Activated naive CD4-positive, alpha-beta T cell treated with anti-CD3 and anti-CD28 coated beads for 36 hours (primary cell): ENCODE results near the gene THEMIS. TPM values are rescaled to one million over a fixed set of nuclear protein-coding genes. Genes with fewer than 3 reads are reported as not detected.
"Not testable (repeated sequence)": the region's sequence is repeated elsewhere in the genome, so short reads cannot be mapped to it uniquely, and the experiment has no call there.

ENCODE experiments used
- CTCF ChIA-PET: fragments of 350-600 bp; sonication (Branson Sonifier 250); formaldehyde crosslinking; loops from one replicate; lab custom pipeline; 2021; ENCODE audit warnings: antibody characterized with exemption; lab: Charles Lee
- DNase-seq: peaks from one replicate; pipeline ENCODE4 v3.0.0-alpha.2; 2020
- H3K27ac Mint-ChIP-seq: one replicate; pipeline ENCODE4 v1.8.0; 2021; ENCODE audit warnings: mild to moderate bottlenecking, mixed read lengths
- H3K27me3 Mint-ChIP-seq: one replicate; pipeline ENCODE4 v1.8.0; 2021; ENCODE audit warnings: low read depth, mixed read lengths
- H3K36me3 Mint-ChIP-seq: one replicate; pipeline ENCODE4 v1.8.0; 2021; ENCODE audit warnings: low read depth, mixed read lengths
- H3K4me1 Mint-ChIP-seq: one replicate; pipeline ENCODE4 v1.8.0; 2021; ENCODE audit warnings: low read depth, mixed read lengths
- H3K4me3 Mint-ChIP-seq: one replicate; pipeline ENCODE4 v1.8.0; 2021; ENCODE audit warnings: mild to moderate bottlenecking, moderate library complexity, mixed read lengths
- H3K9me3 Mint-ChIP-seq: one replicate; pipeline ENCODE4 v1.8.0; 2021; ENCODE audit warnings: mixed read lengths
- intact Hi-C: fragments of 100-400 bp; cut with micrococcal nuclease; formaldehyde crosslinking; loops from one replicate; pipeline ENCODE4 v1.15.1; 2023
- total RNA-seq, 2 experiments: library from RNA; stranded (reverse); gene quantifications; one replicate each; pipeline ENCODE4 v1.2.3, GENCODE V29; 2021

Gene THEMIS
- total RNA-seq, 2 experiments from 2014 or later = 7.0 to 7.4 TPM

DNA sequence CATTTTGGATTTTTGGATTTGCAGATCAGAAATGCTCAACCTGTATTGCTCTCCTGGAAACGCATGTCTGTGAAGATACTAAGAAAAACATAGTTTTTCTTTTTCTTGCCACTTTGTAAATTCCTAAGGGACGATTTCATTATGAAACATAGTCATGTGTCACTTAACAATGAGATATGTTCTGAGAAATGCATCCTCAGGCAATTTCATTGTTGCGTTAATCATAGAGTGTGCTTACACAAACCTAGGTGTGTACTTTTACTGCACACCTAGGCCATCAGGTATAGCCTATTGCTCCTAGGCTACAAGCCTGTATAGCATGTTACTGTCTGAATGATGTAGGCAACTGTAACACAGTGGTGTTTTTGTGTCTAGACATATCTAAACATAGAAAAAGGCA lies 13.4 kb upstream of the THEMIS start:
- H3K27ac Mint-ChIP-seq = no peak overlapping the region
- H3K27me3 Mint-ChIP-seq = no peaks in the 10 kb centered on the region
- CTCF ChIA-PET = no interaction called here
- intact Hi-C loops = no loop called here
- no peak for DNase-seq
- H3K4me1 Mint-ChIP-seq = peaks cover 48% of the 10 kb centered on the region
- H3K36me3 Mint-ChIP-seq = peaks cover 21% of the 10 kb centered on the region
- H3K9me3 Mint-ChIP-seq = peaks cover 16% of the 10 kb centered on the region
- no peak overlapping the region for H3K4me3 Mint-ChIP-seq

DNA sequence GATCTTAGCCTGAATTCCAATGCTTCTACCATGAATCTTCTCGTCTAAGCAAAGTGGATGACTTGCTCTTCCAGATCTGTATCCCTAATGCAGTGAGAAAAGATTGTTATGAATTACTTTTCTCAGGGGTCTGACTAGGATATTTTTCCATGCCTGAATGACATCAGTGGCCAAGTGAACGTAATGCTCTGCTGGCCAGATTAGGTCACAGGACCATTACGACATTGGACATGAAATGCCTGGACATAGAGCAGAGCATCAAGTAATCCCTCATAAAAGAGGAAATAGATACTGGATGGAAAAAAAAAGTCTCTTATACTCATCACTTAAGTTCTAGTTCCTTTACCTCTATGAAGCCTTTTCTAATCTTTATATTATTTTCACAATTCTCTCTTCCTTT lies 12.1 kb upstream of the THEMIS start:
- H3K36me3 Mint-ChIP-seq = peaks cover 22% of the 10 kb centered on the region
- no peak for DNase-seq
- peaks cover 45% of the 10 kb centered on the region for H3K4me1 Mint-ChIP-seq
- H3K9me3 Mint-ChIP-seq = peaks cover 20% of the 10 kb centered on the region
- no peaks in the 10 kb centered on the region for H3K27me3 Mint-ChIP-seq
- no peak overlapping the region for H3K4me3 Mint-ChIP-seq
- intact Hi-C loops = no loop called here
- CTCF ChIA-PET = no interaction called here
- H3K27ac Mint-ChIP-seq = no peak overlapping the region

DNA sequence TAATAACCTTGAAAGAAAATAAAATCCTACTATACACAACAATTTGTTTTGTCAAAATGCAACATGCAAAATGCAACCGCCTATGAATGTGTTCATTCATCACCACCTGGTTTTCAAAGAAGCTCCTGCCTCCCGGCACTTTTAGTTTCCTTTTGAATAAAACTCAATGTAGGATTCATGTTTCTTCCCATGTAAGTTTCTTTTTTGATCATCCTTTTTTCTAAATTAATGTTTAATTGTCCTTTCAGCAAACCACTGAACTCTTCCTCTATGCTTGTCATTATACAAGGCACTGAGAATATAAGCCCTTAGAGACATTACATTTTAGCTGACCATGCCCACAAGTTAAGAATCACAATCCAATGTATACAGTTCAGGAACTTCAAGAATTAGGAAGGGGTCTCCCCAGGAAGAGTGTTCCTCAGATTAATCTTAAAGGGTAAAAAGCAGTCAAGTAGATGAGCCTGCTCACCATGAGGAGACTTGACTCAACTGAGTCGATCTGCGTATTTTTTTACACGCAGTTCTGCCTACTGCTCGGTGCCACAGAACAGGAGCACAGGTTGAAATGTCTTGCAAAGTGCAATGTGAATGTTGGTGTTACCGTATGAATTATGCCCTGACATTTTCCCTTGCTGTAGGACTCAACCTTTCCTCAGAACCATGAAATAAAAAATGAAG lies 7.2 kb upstream of the THEMIS start:
- intact Hi-C loops = loop anchor here (1.0 to 10.0 kb wide), 8 partner anchors 10 to 1837 kb away; no protein-coding TSS in a partner anchor
- peaks cover 42% of the 10 kb centered on the region for H3K4me1 Mint-ChIP-seq
- H3K36me3 Mint-ChIP-seq = peaks cover 22% of the 10 kb centered on the region
- H3K27me3 Mint-ChIP-seq = no peaks in the 10 kb centered on the region
- CTCF ChIA-PET = interaction anchor here (0.5 to 3.7 kb wide), 3 partner anchors 8 to 52 kb away, joined by 5 to 19 read pairs (median 5); no protein-coding TSS in a partner anchor
- peak; percentile 60 for DNase-seq
- H3K27ac Mint-ChIP-seq = peak overlapping the region; percentile 77
- peaks cover 23% of the 10 kb centered on the region for H3K9me3 Mint-ChIP-seq
- peak overlapping the region; percentile 51 for H3K4me3 Mint-ChIP-seq

DNA sequence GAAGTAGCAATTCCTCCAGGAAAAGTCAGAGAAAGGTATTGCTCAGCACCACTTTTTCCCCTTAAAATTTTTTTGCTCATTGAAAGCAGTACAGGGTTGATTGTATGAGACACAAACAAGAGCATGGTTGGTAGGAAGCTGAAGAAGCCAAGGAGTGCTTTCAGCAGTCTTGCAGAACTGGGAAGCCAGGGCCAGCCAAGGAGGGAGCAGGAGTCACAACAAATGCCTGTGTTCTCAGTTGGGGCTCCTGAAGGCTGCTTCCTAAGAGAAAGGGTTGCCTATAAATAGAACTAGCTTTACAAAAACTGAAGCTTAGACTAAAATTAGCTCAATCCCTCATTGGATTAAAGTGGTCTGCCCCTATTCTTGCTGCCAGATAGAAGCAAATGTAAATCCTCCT lies 3.3 kb upstream of the THEMIS start:
- Mint-ChIP-seq H3K9me3 (peaks cover 7% of the 10 kb centered on the region), H3K4me3 (no peak overlapping the region), H3K27ac (no peak overlapping the region), H3K36me3 (peaks cover under 1% of the 10 kb centered on the region), H3K27me3 (no peaks in the 10 kb centered on the region), H3K4me1 (peaks cover 53% of the 10 kb centered on the region)
- CTCF ChIA-PET = interaction anchor here (0.6 to 1.0 kb wide), 2 partner anchors 49 to 172 kb away, joined by 3 to 4 read pairs; no protein-coding TSS in a partner anchor
- intact Hi-C loops = loop anchor here (10.0 kb wide), 2 partner anchors 419 to 1841 kb away; no protein-coding TSS in a partner anchor
- DNase-seq = no peak

DNA sequence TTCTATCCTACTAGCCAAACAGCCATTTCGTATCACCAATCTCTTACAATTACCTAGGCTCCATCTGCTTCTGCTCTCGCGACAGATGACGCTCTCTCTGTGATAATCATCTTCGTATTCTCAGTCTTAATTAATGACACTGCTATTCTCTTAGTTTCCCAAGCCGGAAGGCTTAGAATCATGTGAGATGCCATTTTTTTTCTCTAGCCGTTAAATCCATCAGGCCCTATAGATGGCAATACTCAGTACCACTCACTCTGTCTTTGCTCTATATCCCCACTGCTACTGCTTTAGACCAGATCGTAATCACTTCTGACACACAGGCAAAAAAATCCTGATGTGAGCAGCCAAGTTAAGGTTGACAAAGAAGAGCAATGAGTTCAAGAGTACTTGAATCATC lies 2.1 kb upstream of the THEMIS start:
- H3K27me3 Mint-ChIP-seq = no peaks in the 10 kb centered on the region
- H3K27ac Mint-ChIP-seq = peak overlapping the region; percentile 38
- H3K36me3 Mint-ChIP-seq = peaks cover 2% of the 10 kb centered on the region
- DNase-seq = no peak
- peaks cover 5% of the 10 kb centered on the region for H3K9me3 Mint-ChIP-seq
- intact Hi-C loops = loop anchor here (10.0 kb wide), 2 partner anchors 418 to 1842 kb away; no protein-coding TSS in a partner anchor
- CTCF ChIA-PET = interaction anchor here (0.9 to 1.3 kb wide), 3 partner anchors 8 to 166 kb away, joined by 3 to 4 read pairs (median 4); no protein-coding TSS in a partner anchor
- peaks cover 55% of the 10 kb centered on the region for H3K4me1 Mint-ChIP-seq
- H3K4me3 Mint-ChIP-seq = peak overlapping the region; percentile 49

DNA sequence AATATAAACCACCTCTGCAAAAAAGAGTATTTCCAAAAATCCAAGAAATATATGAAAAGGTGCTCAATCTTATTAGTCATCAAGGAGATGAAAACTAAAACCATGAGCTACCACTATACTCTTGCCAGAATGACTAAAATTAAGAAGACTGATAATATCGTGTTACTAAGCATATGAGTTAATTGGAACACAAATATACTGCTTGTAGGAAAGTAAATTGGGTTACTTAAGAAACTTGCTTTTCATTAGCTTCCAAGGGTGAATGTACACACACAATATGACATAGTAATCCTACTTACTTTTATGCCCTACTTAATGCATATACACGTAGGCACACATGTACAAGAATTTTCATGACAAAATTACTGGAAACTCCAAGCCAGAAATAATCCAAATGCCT lies 3.4 kb downstream of the THEMIS start:
- DNase-seq = no peak
- Mint-ChIP-seq H3K27me3 (no peaks in the 10 kb centered on the region), H3K27ac (peak overlapping the region; percentile 94), H3K4me3 (peak overlapping the region; percentile 67), H3K36me3 (peaks cover 2% of the 10 kb centered on the region), H3K4me1 (peaks cover 41% of the 10 kb centered on the region), H3K9me3 (peaks cover 2% of the 10 kb centered on the region)
- CTCF ChIA-PET = interaction anchor here (0.6 to 3.0 kb wide), 4 partner anchors 37 to 169 kb away, joined by 3 to 16 read pairs (median 8); no protein-coding TSS in a partner anchor
- intact Hi-C loops = loop anchor here (1.0 to 5.0 kb wide), 5 partner anchors 11 to 380 kb away; partner anchors contain the start of gene MTCL3

DNA sequence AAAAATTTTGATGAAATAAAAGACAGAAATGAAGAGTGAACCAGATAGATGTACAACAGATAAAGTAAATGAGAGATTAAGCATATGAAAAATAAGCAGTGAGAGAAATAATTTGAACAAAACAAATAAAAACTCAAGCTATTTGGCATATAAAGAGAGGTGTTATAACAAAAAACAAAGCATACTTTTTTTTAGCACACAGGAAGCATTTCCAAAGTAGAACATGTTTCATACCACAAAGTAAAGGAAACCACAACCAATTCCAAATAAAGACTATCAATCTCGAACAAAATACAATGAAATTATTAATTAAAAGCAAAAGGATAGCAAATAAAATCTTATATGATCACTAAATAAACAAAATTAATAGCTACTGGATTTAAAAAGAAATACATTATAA lies 6.8 kb downstream of the THEMIS start:
- Mint-ChIP-seq H3K4me3 (peak overlapping the region; percentile 76), H3K27me3 (no peaks in the 10 kb centered on the region), H3K27ac (peak overlapping the region; percentile 94), H3K9me3 (peaks cover 2% of the 10 kb centered on the region), H3K4me1 (peaks cover 55% of the 10 kb centered on the region), H3K36me3 (peaks cover 4% of the 10 kb centered on the region)
- DNase-seq = no peak
- CTCF ChIA-PET = interaction anchor here (0.7 to 1.7 kb wide), 4 partner anchors 21 to 157 kb away, joined by 3 to 4 read pairs (median 4); no protein-coding TSS in a partner anchor
- intact Hi-C loops = no loop called here

DNA sequence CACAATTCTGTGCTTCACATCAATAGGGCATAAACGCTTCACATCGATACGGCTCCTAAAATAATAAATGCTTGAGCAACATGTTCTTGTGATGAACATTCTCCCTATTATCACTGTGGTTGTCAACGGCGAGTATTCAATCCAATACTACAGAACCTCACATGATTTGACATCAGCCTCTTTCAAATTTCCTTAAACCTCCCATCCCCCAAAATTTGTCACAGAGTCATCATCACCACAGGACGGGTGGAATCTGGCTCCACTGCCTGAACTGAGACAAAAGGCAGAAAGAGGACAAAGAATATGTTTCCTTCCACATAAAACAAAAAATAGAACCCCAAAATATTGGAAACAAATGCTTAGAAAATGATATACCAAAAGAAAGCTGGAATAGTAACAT lies 7.3 kb downstream of the THEMIS start:
- intact Hi-C loops = loop anchor here (1.0 to 2.0 kb wide), 2 partner anchors 9 to 81 kb away; no protein-coding TSS in a partner anchor

DNA sequence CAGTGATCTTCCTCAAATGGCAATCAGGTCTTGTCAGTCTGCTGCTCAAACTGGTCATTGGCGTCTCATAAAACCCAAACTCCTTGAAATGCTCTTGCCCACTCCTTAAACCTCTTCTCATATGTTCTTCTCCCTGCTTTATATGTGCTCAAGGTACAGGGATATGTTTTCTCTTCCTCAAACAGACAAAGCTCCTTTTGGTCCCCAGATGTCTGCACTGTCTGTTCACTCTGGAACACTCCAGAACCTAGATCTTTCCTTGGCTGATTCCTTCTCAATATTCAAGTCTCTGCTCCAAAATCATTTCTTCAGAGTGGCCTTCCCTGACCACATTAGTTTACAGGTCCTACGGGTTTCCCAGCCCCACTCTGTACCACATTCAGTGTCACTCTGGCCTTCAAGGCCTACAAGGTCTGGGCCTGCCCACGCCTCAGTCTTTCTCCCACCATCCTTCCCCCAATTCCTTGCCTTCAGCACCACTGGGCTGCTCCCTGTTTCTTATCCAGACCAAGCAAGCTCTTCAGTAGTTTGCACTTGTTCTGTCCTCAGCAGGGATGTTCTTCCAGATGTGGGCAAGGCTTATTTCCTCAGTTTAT lies 9.0 kb downstream of the THEMIS start:
- intact Hi-C loops = loop anchor here (2.0 kb wide), 1 partner anchor 79 kb away; no protein-coding TSS in a partner anchor
- peak overlapping the region; percentile 28 for H3K4me3 Mint-ChIP-seq
- CTCF ChIA-PET = interaction anchor here (1.2 to 1.8 kb wide), 2 partner anchors 37 to 151 kb away, joined by 3 to 5 read pairs; no protein-coding TSS in a partner anchor
- H3K36me3 Mint-ChIP-seq = peaks cover 1% of the 10 kb centered on the region
- no peak for DNase-seq
- H3K27ac Mint-ChIP-seq = peak overlapping the region; percentile 66
- H3K27me3 Mint-ChIP-seq = no peaks in the 10 kb centered on the region
- peaks cover 48% of the 10 kb centered on the region for H3K4me1 Mint-ChIP-seq
- no peaks in the 10 kb centered on the region for H3K9me3 Mint-ChIP-seq

More for the DNA sequence above, 7.3 kb downstream of the THEMIS start:
- H3K4me3 Mint-ChIP-seq = peak overlapping the region; percentile 76
- H3K27ac Mint-ChIP-seq = peak overlapping the region; percentile 94
- no peaks in the 10 kb centered on the region for H3K27me3 Mint-ChIP-seq
- peak; percentile 55 for DNase-seq
- H3K36me3 Mint-ChIP-seq = peaks cover 1% of the 10 kb centered on the region
- CTCF ChIA-PET = interaction anchor here (1.3 to 1.7 kb wide), 3 partner anchors 22 to 156 kb away, joined by 3 to 4 read pairs (median 4); no protein-coding TSS in a partner anchor
- peaks cover 51% of the 10 kb centered on the region for H3K4me1 Mint-ChIP-seq
- no peaks in the 10 kb centered on the region for H3K9me3 Mint-ChIP-seq

DNA sequence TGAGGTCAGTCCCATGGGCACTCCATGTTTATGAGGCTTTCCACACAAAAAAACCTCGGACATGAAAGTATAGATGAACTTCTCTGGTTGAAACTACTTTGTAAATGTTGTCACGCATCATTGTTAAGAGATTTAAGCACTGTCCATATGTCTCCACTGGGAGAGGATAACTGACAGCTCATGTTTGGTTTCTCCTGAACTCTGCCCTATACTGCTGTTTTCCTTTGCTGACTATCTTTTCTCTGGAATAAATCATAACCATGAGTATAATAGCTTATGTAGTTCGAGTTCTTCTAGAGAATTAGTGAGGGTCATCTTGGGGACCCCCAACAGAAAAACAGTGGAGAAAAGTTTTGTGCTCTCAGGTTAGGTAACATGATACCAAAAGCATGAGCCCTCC lies 14.3 kb downstream of the THEMIS start:
- Mint-ChIP-seq H3K27me3 (no peaks in the 10 kb centered on the region), H3K9me3 (no peaks in the 10 kb centered on the region), H3K27ac (no peak overlapping the region), H3K4me1 (peaks cover 66% of the 10 kb centered on the region), H3K36me3 (peaks cover 1% of the 10 kb centered on the region), H3K4me3 (no peak overlapping the region)
- CTCF ChIA-PET = no interaction called here
- no peak for DNase-seq
- intact Hi-C loops = no loop called here

DNA sequence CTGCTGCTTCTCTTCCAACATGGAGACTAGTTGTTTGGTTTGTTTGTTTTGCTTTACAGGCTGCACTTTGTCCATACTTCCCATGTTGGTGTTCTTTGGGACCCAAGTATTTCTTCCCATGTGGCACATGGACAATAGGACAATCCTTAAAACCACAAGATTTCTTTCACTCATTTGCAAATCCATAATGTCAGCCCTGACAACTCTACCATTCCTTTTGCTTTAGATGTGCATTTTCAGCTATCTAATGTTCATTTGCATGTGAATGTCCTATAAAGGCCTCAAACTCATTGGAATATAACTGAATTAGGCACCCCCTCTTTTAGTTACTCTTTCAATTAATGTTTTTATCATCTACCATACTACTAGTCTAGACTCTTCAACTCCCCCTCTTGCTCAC lies 16.7 kb downstream of the THEMIS start:
- peaks cover 69% of the 10 kb centered on the region for H3K4me1 Mint-ChIP-seq
- intact Hi-C loops = loop anchor here (1.0 kb wide), 1 partner anchor 9 kb away; no protein-coding TSS in a partner anchor
- H3K27me3 Mint-ChIP-seq = no peaks in the 10 kb centered on the region
- no peak overlapping the region for H3K27ac Mint-ChIP-seq
- no peaks in the 10 kb centered on the region for H3K9me3 Mint-ChIP-seq
- DNase-seq = no peak
- H3K4me3 Mint-ChIP-seq = no peak overlapping the region
- no peaks in the 10 kb centered on the region for H3K36me3 Mint-ChIP-seq
- CTCF ChIA-PET = interaction anchor here (1.5 kb wide), 1 partner anchor 29 kb away, joined by 4 read pairs; no protein-coding TSS in a partner anchor

DNA sequence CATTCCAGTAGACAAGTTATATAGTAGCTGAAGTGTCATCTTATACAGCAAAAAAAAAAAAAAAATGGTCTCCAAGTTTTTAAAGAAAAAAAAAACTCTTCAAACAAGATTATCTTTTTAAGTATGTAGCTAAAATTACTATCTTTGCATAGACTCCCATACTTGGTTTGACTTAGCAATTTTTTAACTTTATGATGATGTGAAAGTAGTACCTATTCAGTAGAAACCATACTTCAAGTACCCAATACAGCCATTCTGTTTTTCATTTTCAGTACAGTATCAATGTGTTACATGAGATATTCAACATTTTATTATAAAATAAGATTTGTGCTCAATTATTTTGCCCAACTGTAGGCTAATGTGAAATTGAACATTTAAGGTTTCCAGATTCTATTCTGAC lies 18.9 kb downstream of the THEMIS start:
- H3K4me3 Mint-ChIP-seq, intact Hi-C loops: not testable (repeated sequence)
- peaks cover 71% of the 10 kb centered on the region for H3K4me1 Mint-ChIP-seq

More for the DNA sequence above, 18.9 kb downstream of the THEMIS start:
- H3K9me3 Mint-ChIP-seq, H3K36me3 Mint-ChIP-seq, H3K27ac Mint-ChIP-seq, DNase-seq, H3K27me3 Mint-ChIP-seq: not testable (repeated sequence)
- CTCF ChIA-PET = interaction anchor here (0.9 to 1.4 kb wide), 4 partner anchors 18 to 37 kb away, joined by 4 to 5 read pairs (median 4); no protein-coding TSS in a partner anchor
